H9 (cell line): ENCODE data around the gene TEX47. TPM values are rescaled to one million over a fixed set of nuclear protein-coding genes. Genes with fewer than 3 reads are reported as not detected.

Experiments
- DNase-seq: peaks from one replicate; pipeline ENCODE4 v3.0.0-alpha.2; 2017
- H2AFZ ChIP-seq: one replicate; pipeline ENCODE4 v1.6.1; 2013; ENCODE audit warnings: mild to moderate bottlenecking, low read length, control low read depth, moderate library complexity
- H2AK5ac ChIP-seq: 2 replicates; pipeline ENCODE4 v1.6.1; 2013; ENCODE audit warnings: low read length, control low read depth, mixed read lengths; ENCODE audit not compliant: insufficient read length
- H2BK120ac ChIP-seq: one replicate; pipeline ENCODE4 v1.6.1; 2013; ENCODE audit warnings: low read depth, mild to moderate bottlenecking, low read length, control low read depth, inconsistent platforms; ENCODE audit not compliant: poor library complexity, severe bottlenecking
- H2BK12ac ChIP-seq: 2 replicates; pipeline ENCODE4 v1.6.1; 2013; ENCODE audit warnings: low read length, control low read depth, mixed read lengths, low read depth; ENCODE audit not compliant: insufficient read length
- H2BK15ac ChIP-seq: 2 replicates; pipeline ENCODE4 v1.6.1; 2013; ENCODE audit warnings: low read depth, low read length, control low read depth
- H2BK20ac ChIP-seq: one replicate; pipeline ENCODE4 v1.6.1; 2013; ENCODE audit warnings: low read depth, mild to moderate bottlenecking, low read length, control low read depth, inconsistent platforms; ENCODE audit not compliant: poor library complexity, severe bottlenecking
- H2BK5ac ChIP-seq: 2 replicates; pipeline ENCODE4 v1.6.1; 2013; ENCODE audit warnings: low read length, control low read depth, mixed read lengths; ENCODE audit not compliant: insufficient read length
- H3K14ac ChIP-seq: 2 replicates; pipeline ENCODE4 v1.6.1; 2013; ENCODE audit warnings: low read length, control low read depth; ENCODE audit not compliant: insufficient read depth
- H3K18ac ChIP-seq: 2 replicates; pipeline ENCODE4 v1.6.1; 2013; ENCODE audit warnings: low read depth, mild to moderate bottlenecking, mixed read lengths, low read length, control low read depth; ENCODE audit not compliant: insufficient read length
- H3K23ac ChIP-seq: 2 replicates; pipeline ENCODE4 v1.6.1; 2013; ENCODE audit warnings: low read length, control low read depth, mixed read lengths, low read depth; ENCODE audit not compliant: insufficient read length
- H3K23me2 ChIP-seq: 2 replicates; pipeline ENCODE4 v1.6.1; 2013; ENCODE audit warnings: low read depth, mild to moderate bottlenecking, mixed read lengths, low read length, control low read depth; ENCODE audit not compliant: insufficient read length, poor library complexity, severe bottlenecking
- H3K27ac ChIP-seq: 2 replicates; pipeline ENCODE4 v1.5.1; 2013; ENCODE audit warnings: low read length, control low read depth, mixed read lengths, low read depth; ENCODE audit not compliant: insufficient read length
- H3K27me3 ChIP-seq: 2 replicates; pipeline ENCODE4 v1.6.1; 2013; ENCODE audit warnings: low read length, control low read depth, inconsistent platforms; ENCODE audit not compliant: insufficient read depth
- H3K4ac ChIP-seq: 2 replicates; pipeline ENCODE4 v1.6.1; 2013; ENCODE audit warnings: low read depth, mild to moderate bottlenecking, control low read depth, inconsistent platforms, low read length, moderate library complexity
- H3K4me1 ChIP-seq: 2 replicates; pipeline ENCODE4 v1.6.1; 2013; ENCODE audit warnings: low read length, control low read depth, inconsistent platforms; ENCODE audit not compliant: insufficient read depth
- H3K4me2 ChIP-seq: 2 replicates; pipeline ENCODE4 v1.6.1; 2013; ENCODE audit warnings: low read length, control low read depth, mixed read lengths; ENCODE audit not compliant: insufficient read length, insufficient read depth
- H3K56ac ChIP-seq: 2 replicates; pipeline ENCODE4 v1.6.1; 2013; ENCODE audit warnings: low read depth, mild to moderate bottlenecking, mixed read lengths, low read length, control low read depth; ENCODE audit not compliant: insufficient read length
- H3K79me1 ChIP-seq: 2 replicates; pipeline ENCODE4 v1.6.1; 2013; ENCODE audit warnings: low read depth, mild to moderate bottlenecking, moderate library complexity, low read length, control low read depth, inconsistent platforms; ENCODE audit not compliant: insufficient read depth, poor library complexity, severe bottlenecking
- H3K79me2 ChIP-seq: 2 replicates; pipeline ENCODE4 v1.6.1; 2013; ENCODE audit warnings: low read length, control low read depth, inconsistent platforms; ENCODE audit not compliant: insufficient read depth
- H3K9ac ChIP-seq: 2 replicates; pipeline ENCODE4 v1.6.1; 2013; ENCODE audit warnings: low read length, control low read depth, mixed read lengths; ENCODE audit not compliant: insufficient read length; ENCODE audit errors: extremely low read depth
- H3K9me3 ChIP-seq: one replicate; pipeline ENCODE4 v1.6.1; 2013; ENCODE audit warnings: low read depth, low read length, inconsistent platforms; ENCODE audit not compliant: control insufficient read depth
- H3T11ph ChIP-seq: one replicate; pipeline ENCODE4 v1.6.1; 2013; ENCODE audit warnings: mild to moderate bottlenecking, low read length, control low read depth, inconsistent platforms
- H4K20me1 ChIP-seq: one replicate; pipeline ENCODE4 v1.6.1; 2013; ENCODE audit not compliant: control insufficient read depth, insufficient read length, insufficient read depth
- H4K5ac ChIP-seq: 2 replicates; pipeline ENCODE4 v1.6.1; 2013; ENCODE audit warnings: low read depth, mild to moderate bottlenecking, mixed read lengths, low read length, control low read depth; ENCODE audit not compliant: insufficient read length
- H4K8ac ChIP-seq: replicated peaks from 2 replicates; pipeline ENCODE4 v1.6.1; 2013; ENCODE audit warnings: low read length, control low read depth, mixed read lengths, low read depth; ENCODE audit not compliant: insufficient read length
- H4K91ac ChIP-seq: 2 replicates; pipeline ENCODE4 v1.6.1; 2013; ENCODE audit warnings: low read depth, mild to moderate bottlenecking, moderate library complexity, mixed read lengths, low read length, control low read depth; ENCODE audit not compliant: insufficient read length
- H3K27ac Mint-ChIP-seq, 3 experiments: 2 replicates in 2 of 3; 3 replicates in 1 of 3; pipeline ENCODE4 v1.8.0; 2020 to 2021; ENCODE audit warnings: mixed read lengths in 3 of 3, mild to moderate bottlenecking in 1 of 3, moderate library complexity in 1 of 3
- H3K27me3 Mint-ChIP-seq: 2 replicates; pipeline ENCODE4 v1.8.0; 2021; ENCODE audit warnings: low read depth, mild to moderate bottlenecking, moderate library complexity, mixed read lengths
- H3K36me3 Mint-ChIP-seq, 3 experiments: 2 replicates in 2 of 3; 3 replicates in 1 of 3; pipeline ENCODE4 v1.8.0; 2020 to 2021; ENCODE audit warnings: low read depth in 3 of 3, mixed read lengths in 3 of 3; ENCODE audit not compliant: insufficient read depth in 1 of 3
- H3K4me1 Mint-ChIP-seq, 2 experiments: 2 replicates each; pipeline ENCODE4 v1.8.0; 2020; ENCODE audit warnings: mixed read lengths in 2 of 2
- H3K4me3 Mint-ChIP-seq, 2 experiments: 2 replicates in 1 of 2; 3 replicates in 1 of 2; pipeline ENCODE4 v1.8.0; 2020 to 2021; ENCODE audit warnings: mild to moderate bottlenecking in 2 of 2, mixed read lengths in 2 of 2, moderate library complexity in 1 of 2
- H3K9me3 Mint-ChIP-seq, 2 experiments: 2 replicates in 1 of 2; 3 replicates in 1 of 2; pipeline ENCODE4 v1.8.0; 2020; ENCODE audit warnings: mild to moderate bottlenecking in 2 of 2, mixed read lengths in 2 of 2, moderate library complexity in 1 of 2
- CTCF ChIP-seq: fragments of 200-600 bp; sonication (generic); conservative IDR thresholded peaks from 3 replicates; pipeline ENCODE4 v1.8.0; 2021; ENCODE audit warnings: antibody characterized with exemption, mild to moderate bottlenecking
- WGBS: extraction: QIAGEN DNeasy Blood & Tissue Kit; methylation state at CpG from one replicate; pipeline ENCODE4 v1.1.7; 2013; ENCODE audit warnings: missing lambda C conversion rate, low lambda C conversion rate, mixed read lengths; ENCODE audit not compliant: insufficient read length; ENCODE audit errors: extremely low coverage; 5-methylcytosine and 5-hydroxymethylcytosine counted together
- total RNA-seq: library from RNA; stranded (reverse); gene quantifications from 2 replicates; pipeline ENCODE4 v1.2.1, GENCODE V29; 2021

Gene TEX47
- total RNA-seq, 1 experiment from 2014 or later, result not detected

GRCh38 chr7:88757371-88757770 is 38.2 kb downstream of the TEX47 start:
- no peak overlapping the region for H2BK20ac ChIP-seq
- H4K20me1 ChIP-seq, result no peaks in the 10 kb centered on the region
- no peak overlapping the region for H2BK5ac ChIP-seq
- H3K9me3 ChIP-seq, result no peaks in the 10 kb centered on the region
- H2BK120ac ChIP-seq, result no peak overlapping the region
- H3K23ac ChIP-seq, result no peak overlapping the region
- no peaks in the 10 kb centered on the region for H3K4me1 ChIP-seq
- no peak overlapping the region for H2AK5ac ChIP-seq
- WGBS, result no CpG with 5 or more reads among the region's 2 CpGs
- no peaks in the 10 kb centered on the region for H3K9me3 Mint-ChIP-seq
- H3K27ac Mint-ChIP-seq, result no peak overlapping the region
- peaks cover 64% of the 10 kb centered on the region for H3K27me3 Mint-ChIP-seq
- H3K18ac ChIP-seq, result no peak overlapping the region
- TF ChIP-seq CTCF, result no peak
- no peak overlapping the region for H4K91ac ChIP-seq
- H4K8ac ChIP-seq, result no peak overlapping the region
- H3K4me1 Mint-ChIP-seq, result peaks cover 8 to 10% of the 10 kb centered on the region in 2 experiments
- H3K4me2 ChIP-seq, result no peak overlapping the region
- no peak overlapping the region for H3T11ph ChIP-seq
- no peak overlapping the region for H3K14ac ChIP-seq
- H3K23me2 ChIP-seq, result peaks cover 9% of the 10 kb centered on the region
- H3K79me1 ChIP-seq, result no peaks in the 10 kb centered on the region
- no peak overlapping the region for H3K56ac ChIP-seq
- H3K9ac ChIP-seq, result no peak overlapping the region
- H2BK15ac ChIP-seq, result no peak overlapping the region
- H2AFZ ChIP-seq, result no peak overlapping the region
- no peak overlapping the region for H3K4me3 Mint-ChIP-seq
- H3K79me2 ChIP-seq, result no peaks in the 10 kb centered on the region
- H3K4ac ChIP-seq, result no peak overlapping the region
- DNase-seq, result no peak
- H3K27ac ChIP-seq, result no peak overlapping the region
- no peak overlapping the region for H2BK12ac ChIP-seq
- no peak overlapping the region for H4K5ac ChIP-seq
- no peaks in the 10 kb centered on the region for H3K36me3 Mint-ChIP-seq
- peaks cover 6% of the 10 kb centered on the region; the same call in 1 of the 2 replicates for H3K27me3 ChIP-seq
